Measurements from ENCODE around the gene EYA2.

EYA2 gene

GRCh38 chr20:47133809-47134456, 239.3 kb downstream of the EYA2 start:
- Histone ChIP-seq H3K4me1 (ENCODE audit: control insufficient read depth, insufficient read depth, low read length) (peaks cover 2% of the 10 kb centered on the region), H3K36me3 (ENCODE audit: control insufficient read depth, insufficient read depth, low read length) (no peaks in the 10 kb centered on the region), H3K4me3 (ENCODE audit: low read length) (no peak overlapping the region), H3K27me3 (ENCODE audit: control insufficient read depth, insufficient read depth, low read length) (peaks cover 3% of the 10 kb centered on the region), H3K9ac (ENCODE audit: low read length) (no peak overlapping the region), H3K27ac (ENCODE audit: low read depth, low read length) (no peak overlapping the region)

- peaks cover 3% of the 10 kb centered on the region for H3K27me3 ChIP-seq (ENCODE audit: control insufficient read depth, insufficient read depth, low read length)
- no peak overlapping the region for H3K9ac ChIP-seq (ENCODE audit: low read length)
- no peaks in the 10 kb centered on the region for H3K36me3 ChIP-seq (ENCODE audit: control insufficient read depth, insufficient read depth, low read length)
- H3K4me3 ChIP-seq (ENCODE audit: low read length), result no peak overlapping the region
- H3K4me1 ChIP-seq (ENCODE audit: control insufficient read depth, insufficient read depth, low read length), result peaks cover 2% of the 10 kb centered on the region
- H3K27ac ChIP-seq (ENCODE audit: low read depth, low read length), result no peak overlapping the region
These were observed 242.1 kb downstream of the EYA2 start for GRCh38 chr20:47136782-47137181.

- Histone ChIP-seq H3K27ac (ENCODE audit: low read depth, low read length) (no peak overlapping the region), H3K9ac (ENCODE audit: low read length) (no peak overlapping the region), H3K27me3 (ENCODE audit: control insufficient read depth, insufficient read depth, low read length) (peaks cover under 1% of the 10 kb centered on the region), H3K36me3 (ENCODE audit: control insufficient read depth, insufficient read depth, low read length) (no peaks in the 10 kb centered on the region), H3K4me1 (ENCODE audit: control insufficient read depth, insufficient read depth, low read length) (peaks cover 2% of the 10 kb centered on the region), H3K4me3 (ENCODE audit: low read length) (no peak overlapping the region)
These were observed 242.7 kb downstream of the EYA2 start for GRCh38 chr20:47137231-47137870.

- Histone ChIP-seq H3K9ac (ENCODE audit: low read length) (no peak overlapping the region), H3K4me1 (ENCODE audit: control insufficient read depth, insufficient read depth, low read length) (no peaks in the 10 kb centered on the region), H3K4me3 (ENCODE audit: low read length) (no peak overlapping the region), H3K27me3 (ENCODE audit: control insufficient read depth, insufficient read depth, low read length) (no peaks in the 10 kb centered on the region), H3K36me3 (ENCODE audit: control insufficient read depth, insufficient read depth, low read length) (no peaks in the 10 kb centered on the region), H3K27ac (ENCODE audit: low read depth, low read length) (no peak overlapping the region)
These were observed 245.4 kb downstream of the EYA2 start for GRCh38 chr20:47139934-47140535.

GRCh38 chr20:47141350-47141921, 246.8 kb downstream of the EYA2 start:
- H3K4me3 ChIP-seq (ENCODE audit: low read length), result no peak overlapping the region
- no peak overlapping the region for H3K27ac ChIP-seq (ENCODE audit: low read depth, low read length)
- H3K9ac ChIP-seq (ENCODE audit: low read length), result no peak overlapping the region
- H3K4me1 ChIP-seq (ENCODE audit: control insufficient read depth, insufficient read depth, low read length), result no peaks in the 10 kb centered on the region
- no peaks in the 10 kb centered on the region for H3K36me3 ChIP-seq (ENCODE audit: control insufficient read depth, insufficient read depth, low read length)
- H3K27me3 ChIP-seq (ENCODE audit: control insufficient read depth, insufficient read depth, low read length), result no peaks in the 10 kb centered on the region

- no peak overlapping the region for H3K4me3 ChIP-seq (ENCODE audit: low read length)
- H3K4me1 ChIP-seq (ENCODE audit: control insufficient read depth, insufficient read depth, low read length), result no peaks in the 10 kb centered on the region
- no peak overlapping the region for H3K27ac ChIP-seq (ENCODE audit: low read depth, low read length)
- no peaks in the 10 kb centered on the region for H3K27me3 ChIP-seq (ENCODE audit: control insufficient read depth, insufficient read depth, low read length)
- no peaks in the 10 kb centered on the region for H3K36me3 ChIP-seq (ENCODE audit: control insufficient read depth, insufficient read depth, low read length)
- no peak overlapping the region for H3K9ac ChIP-seq (ENCODE audit: low read length)
These were observed 247.5 kb downstream of the EYA2 start for GRCh38 chr20:47141941-47142773.

- Histone ChIP-seq H3K4me1 (ENCODE audit: control insufficient read depth, insufficient read depth, low read length) (no peaks in the 10 kb centered on the region), H3K27me3 (ENCODE audit: control insufficient read depth, insufficient read depth, low read length) (no peaks in the 10 kb centered on the region), H3K36me3 (ENCODE audit: control insufficient read depth, insufficient read depth, low read length) (no peaks in the 10 kb centered on the region), H3K4me3 (ENCODE audit: low read length) (no peak overlapping the region), H3K9ac (ENCODE audit: low read length) (no peak overlapping the region), H3K27ac (ENCODE audit: low read depth, low read length) (no peak overlapping the region)
These were observed 248.1 kb downstream of the EYA2 start for GRCh38 chr20:47142774-47143170.

- Histone ChIP-seq H3K4me3 (ENCODE audit: low read length) (no peak overlapping the region), H3K36me3 (ENCODE audit: control insufficient read depth, insufficient read depth, low read length) (no peaks in the 10 kb centered on the region), H3K27ac (ENCODE audit: low read depth, low read length) (no peak overlapping the region), H3K4me1 (ENCODE audit: control insufficient read depth, insufficient read depth, low read length) (no peaks in the 10 kb centered on the region), H3K27me3 (ENCODE audit: control insufficient read depth, insufficient read depth, low read length) (no peaks in the 10 kb centered on the region), H3K9ac (ENCODE audit: low read length) (no peak overlapping the region)
These were observed 249.0 kb downstream of the EYA2 start for GRCh38 chr20:47143657-47144056.

GRCh38 chr20:47144463-47144862, 249.8 kb downstream of the EYA2 start:
- no peak overlapping the region for H3K27ac ChIP-seq (ENCODE audit: low read depth, low read length)

GRCh38 chr20:47146686-47147085, 252.0 kb downstream of the EYA2 start:
- Histone ChIP-seq H3K27ac (ENCODE audit: low read depth, low read length) (no peak overlapping the region), H3K27me3 (ENCODE audit: control insufficient read depth, insufficient read depth, low read length) (no peaks in the 10 kb centered on the region), H3K9ac (ENCODE audit: low read length) (no peak overlapping the region), H3K4me1 (ENCODE audit: control insufficient read depth, insufficient read depth, low read length) (no peaks in the 10 kb centered on the region), H3K36me3 (ENCODE audit: control insufficient read depth, insufficient read depth, low read length) (no peaks in the 10 kb centered on the region), H3K4me3 (ENCODE audit: low read length) (no peak overlapping the region)

More at GRCh38 chr20:47144463-47144862, 249.8 kb downstream of the EYA2 start:
- no peaks in the 10 kb centered on the region for H3K4me1 ChIP-seq (ENCODE audit: control insufficient read depth, insufficient read depth, low read length)
- no peaks in the 10 kb centered on the region for H3K36me3 ChIP-seq (ENCODE audit: control insufficient read depth, insufficient read depth, low read length)
- H3K27me3 ChIP-seq (ENCODE audit: control insufficient read depth, insufficient read depth, low read length), result no peaks in the 10 kb centered on the region
- no peak overlapping the region for H3K4me3 ChIP-seq (ENCODE audit: low read length)
- no peak overlapping the region for H3K9ac ChIP-seq (ENCODE audit: low read length)

- Histone ChIP-seq H3K36me3 (ENCODE audit: control insufficient read depth, insufficient read depth, low read length) (no peaks in the 10 kb centered on the region), H3K27me3 (ENCODE audit: control insufficient read depth, insufficient read depth, low read length) (no peaks in the 10 kb centered on the region), H3K4me1 (ENCODE audit: control insufficient read depth, insufficient read depth, low read length) (no peaks in the 10 kb centered on the region), H3K9ac (ENCODE audit: low read length) (no peak overlapping the region), H3K27ac (ENCODE audit: low read depth, low read length) (no peak overlapping the region), H3K4me3 (ENCODE audit: low read length) (no peak overlapping the region)
These were observed 253.4 kb downstream of the EYA2 start for GRCh38 chr20:47148059-47148458.

GRCh38 chr20:47149939-47150338, 255.3 kb downstream of the EYA2 start:
- Histone ChIP-seq H3K27me3 (ENCODE audit: control insufficient read depth, insufficient read depth, low read length) (no peaks in the 10 kb centered on the region), H3K9ac (ENCODE audit: low read length) (no peak overlapping the region), H3K4me1 (ENCODE audit: control insufficient read depth, insufficient read depth, low read length) (no peaks in the 10 kb centered on the region), H3K36me3 (ENCODE audit: control insufficient read depth, insufficient read depth, low read length) (no peaks in the 10 kb centered on the region), H3K27ac (ENCODE audit: low read depth, low read length) (no peak overlapping the region), H3K4me3 (ENCODE audit: low read length) (no peak overlapping the region)

Measured in rectal smooth muscle tissue (tissue), 1 donor.